ENCODE data around the gene RHOJ.
"Not testable (repeated sequence)": the region's sequence is repeated elsewhere in the genome, so short reads cannot be mapped to it uniquely, and the experiment has no call there.

The RHOJ gene

DNA sequence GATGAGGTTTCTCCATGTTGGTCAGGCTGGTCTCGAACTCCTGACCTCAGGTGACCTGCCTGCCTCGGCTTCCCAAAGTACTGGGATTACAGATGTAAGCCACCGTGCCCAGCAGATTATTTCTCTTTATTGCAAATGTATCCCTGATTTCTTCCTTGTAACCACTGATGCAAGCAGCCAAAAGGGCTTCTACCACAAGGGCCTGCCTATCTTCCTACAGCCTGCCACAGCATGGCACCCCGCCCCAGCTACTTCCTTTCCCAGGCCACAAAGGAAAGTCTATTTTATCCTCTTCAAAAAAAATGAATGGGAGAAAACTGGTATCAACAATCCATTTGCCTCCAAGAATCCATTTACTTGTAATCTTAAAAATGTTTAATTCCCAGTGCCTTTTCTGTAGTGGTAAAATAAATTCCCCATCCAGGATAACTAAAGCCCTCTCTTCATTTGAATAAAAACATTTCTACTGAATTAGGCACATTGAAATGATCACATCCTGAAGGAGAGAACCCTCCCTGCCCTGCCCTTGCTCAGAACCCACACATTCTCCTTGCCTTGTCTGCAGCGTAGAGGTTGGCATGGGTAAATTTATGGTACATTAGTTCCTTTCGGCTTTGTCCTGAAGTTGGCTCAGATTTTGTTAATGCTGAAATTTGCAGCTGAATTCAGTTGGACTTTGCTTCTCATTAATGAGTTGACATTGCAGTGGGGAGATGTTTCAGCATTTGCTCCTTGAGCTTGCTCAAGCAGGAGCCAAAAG is 95.3 kb downstream of the RHOJ start:
- no peak for DNase-seq (ENCODE audit: low read depth)

DNA sequence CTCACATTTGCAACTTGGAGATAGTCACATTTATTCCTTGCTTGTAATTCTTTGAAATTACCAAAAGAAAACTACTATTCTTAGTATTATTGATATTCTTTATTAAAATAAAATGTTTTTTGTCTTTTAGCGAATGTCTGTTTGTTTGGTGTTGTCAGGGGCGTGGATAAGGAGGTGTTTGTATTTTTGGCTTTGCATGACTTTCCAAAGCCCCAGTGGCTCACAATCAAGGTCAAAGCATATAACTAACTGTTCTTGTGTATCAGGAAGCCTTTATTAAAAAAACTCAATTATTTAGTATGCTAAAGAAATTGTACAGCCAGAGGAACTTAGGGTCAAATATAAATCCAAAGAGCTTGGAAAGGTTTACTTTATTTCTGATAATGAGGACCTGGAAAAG is 96.6 kb downstream of the RHOJ start:
- no peak for DNase-seq (ENCODE audit: low read depth)

DNA sequence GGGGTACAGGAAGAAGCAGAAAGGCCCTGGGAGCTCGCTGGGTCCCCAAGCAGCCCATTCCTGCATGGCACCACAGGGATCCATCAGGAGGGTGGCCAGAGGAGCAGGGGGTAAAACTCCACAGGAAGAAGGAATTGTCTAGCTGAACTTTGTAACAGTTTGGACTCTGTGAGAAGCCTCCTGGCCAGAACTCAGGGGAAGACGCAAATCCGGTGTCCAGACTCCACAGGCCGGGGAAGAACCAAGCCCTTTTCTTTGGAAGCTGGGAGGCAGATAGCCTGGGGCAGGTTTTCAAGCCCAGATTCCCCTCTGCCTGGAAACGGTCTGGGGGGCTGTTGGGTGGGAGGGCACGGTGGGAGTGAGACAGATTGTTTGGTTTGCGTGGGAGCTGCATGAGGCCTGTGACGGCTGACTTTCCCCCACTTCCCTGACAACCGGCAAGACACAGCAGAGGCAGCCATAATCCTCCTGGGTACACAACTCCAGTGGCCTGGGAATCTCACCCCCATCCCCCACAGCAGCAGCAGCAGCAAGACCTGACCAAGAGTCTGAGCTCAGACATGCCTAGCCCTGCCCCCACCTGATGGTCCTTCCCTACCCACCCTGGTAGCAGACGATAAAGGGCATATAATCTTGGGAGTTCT is 97.8 kb downstream of the RHOJ start:
- no peak for DNase-seq (ENCODE audit: low read depth)

DNA sequence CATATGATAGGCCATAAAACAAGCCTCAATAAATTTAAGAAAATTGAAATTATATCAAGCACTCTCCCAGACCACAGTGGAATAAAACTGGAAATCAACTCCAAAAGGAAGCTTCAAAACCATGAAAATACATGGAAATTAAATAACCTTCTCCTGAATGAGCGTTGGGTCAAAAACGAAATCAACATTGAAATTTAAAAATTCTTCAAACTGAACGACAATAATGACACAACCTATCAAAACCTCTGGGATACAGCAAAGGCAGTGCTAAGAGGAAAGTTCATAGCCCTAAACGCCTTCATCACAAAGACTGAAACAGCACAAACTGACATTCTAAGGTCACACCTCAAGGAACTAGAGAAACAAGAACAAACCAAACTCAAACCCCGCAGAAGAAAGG is 100.2 kb downstream of the RHOJ start:
- DNase-seq (ENCODE audit: low read depth), result not testable (repeated sequence)

DNA sequence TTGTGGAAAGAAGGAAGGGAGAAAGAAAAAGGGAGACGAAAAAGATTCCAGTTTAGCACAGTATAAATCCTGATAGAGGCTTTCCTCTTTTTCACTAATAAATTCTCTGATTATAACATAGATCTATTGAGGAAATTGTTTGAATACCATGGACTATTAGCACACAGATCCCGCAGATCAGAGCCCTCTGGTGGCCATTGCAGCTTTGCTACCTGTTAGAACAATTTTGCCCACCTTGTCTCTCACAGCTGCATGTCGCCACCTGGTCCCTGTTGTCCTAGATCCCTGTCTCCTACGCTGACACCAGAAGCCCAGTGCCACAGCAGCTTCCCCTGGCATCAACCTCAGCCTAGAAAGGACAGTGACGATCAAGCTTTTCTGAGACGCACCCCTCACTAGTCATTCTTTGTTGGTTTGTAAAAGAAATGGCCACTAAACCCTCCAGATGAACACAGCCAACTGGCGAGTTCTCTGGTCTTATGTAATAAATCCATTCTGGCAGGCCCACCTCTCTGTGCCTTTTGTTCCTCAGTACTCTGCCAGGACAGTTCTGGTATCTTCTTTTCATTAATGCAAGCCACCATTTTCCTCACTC is 104.6 kb downstream of the RHOJ start:
- no peak for DNase-seq (ENCODE audit: low read depth)

DNA sequence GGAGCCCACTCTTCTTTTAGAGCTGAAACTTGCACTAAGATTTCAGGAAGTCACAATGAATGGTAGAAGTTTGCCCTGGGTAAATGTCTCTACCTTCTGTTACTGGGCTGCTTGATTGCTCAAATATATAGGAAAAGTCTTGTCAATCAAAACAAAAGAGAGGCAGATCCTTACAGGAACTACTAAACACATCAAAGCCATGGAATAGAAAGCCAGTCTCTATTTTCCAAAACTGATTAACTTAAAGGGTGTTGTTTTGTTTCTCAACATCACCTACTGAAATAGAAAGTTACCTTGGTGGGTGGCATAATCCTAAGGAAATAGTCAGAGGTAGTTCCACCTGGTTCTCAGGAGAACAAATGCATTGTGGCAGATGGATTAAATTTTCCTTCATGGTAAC is 114.6 kb downstream of the RHOJ start, which contains the start of gene GPHB5:
Gene GPHB5, minus strand, starts transcription at position 101 of the 400 bp plus-strand sequence. CDS start 1,086 bp downstream, outside the sequence.
- DNase-seq (ENCODE audit: low read depth), result no peak

DNA sequence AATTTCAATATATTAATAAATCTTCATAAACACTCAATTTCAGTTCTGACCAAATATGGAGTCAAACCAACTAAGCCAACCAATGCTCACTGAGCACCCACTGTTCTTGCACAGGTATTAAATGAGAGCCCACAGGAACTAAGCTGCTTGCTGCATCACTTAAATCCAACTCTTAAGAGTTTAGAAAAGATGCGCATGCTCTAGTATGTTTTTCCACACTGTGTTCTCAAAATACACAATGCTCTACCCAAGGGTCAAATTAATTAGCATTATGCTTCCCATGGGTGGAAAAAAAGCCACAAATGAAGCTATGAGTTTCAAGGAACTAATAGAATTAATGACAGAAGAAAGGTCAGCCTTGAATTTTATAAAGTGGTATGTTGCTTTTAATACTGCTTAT is 118.2 kb downstream of the RHOJ start:
- DNase-seq (ENCODE audit: low read depth), result no peak

DNA sequence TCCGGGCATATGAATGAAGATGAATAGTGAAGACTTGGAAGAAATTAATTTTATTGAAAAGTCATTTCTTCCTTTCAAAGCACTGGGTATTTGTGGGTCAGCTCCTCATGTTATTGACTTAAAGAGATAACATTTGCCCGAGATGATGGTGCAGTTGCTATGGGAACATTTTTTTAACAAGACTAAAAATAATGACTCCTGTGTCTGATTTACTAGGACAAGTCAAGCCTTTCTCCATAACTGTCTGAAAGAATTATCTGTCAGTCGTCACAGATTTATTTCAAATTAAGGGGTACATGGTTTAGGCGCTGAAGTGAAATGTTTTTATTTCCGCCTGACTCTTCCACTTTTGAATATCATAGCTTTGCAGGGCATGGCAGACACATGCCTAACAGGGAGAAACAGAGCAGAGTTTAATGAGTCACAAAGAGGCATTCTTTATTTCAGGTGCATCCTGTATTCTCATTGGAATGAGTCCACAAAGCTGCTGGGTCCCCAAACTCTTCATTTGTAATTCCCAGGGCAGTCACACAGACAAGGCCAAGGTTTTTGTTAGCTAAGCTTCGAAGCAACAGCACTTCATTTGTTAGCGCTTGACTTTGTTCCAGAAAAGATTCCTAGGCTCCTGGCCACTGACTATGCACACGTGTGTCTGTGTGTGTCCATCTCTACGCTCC is 118.8 kb downstream of the RHOJ start:
- no peak for DNase-seq (ENCODE audit: low read depth)

DNA sequence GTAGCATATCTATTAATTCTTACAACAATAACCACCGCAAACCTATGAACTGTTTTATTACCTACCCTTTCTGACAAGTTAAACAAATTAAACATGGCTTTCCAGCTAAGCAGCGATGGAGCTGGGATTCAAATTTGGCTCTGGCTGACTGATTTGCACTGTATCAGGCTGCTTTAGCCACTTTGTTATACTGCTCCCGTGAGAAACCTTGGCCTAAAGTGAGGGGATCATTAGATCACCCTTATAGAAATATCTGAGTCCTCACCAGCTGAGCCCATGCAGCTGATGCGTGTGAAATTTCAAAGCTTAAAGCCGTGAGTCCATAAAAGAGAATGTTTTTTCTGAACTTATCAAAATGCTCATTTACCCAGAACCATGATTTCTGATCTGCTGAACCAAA is 122.6 kb downstream of the RHOJ start:
- DNase-seq (ENCODE audit: low read depth), result no peak

DNA sequence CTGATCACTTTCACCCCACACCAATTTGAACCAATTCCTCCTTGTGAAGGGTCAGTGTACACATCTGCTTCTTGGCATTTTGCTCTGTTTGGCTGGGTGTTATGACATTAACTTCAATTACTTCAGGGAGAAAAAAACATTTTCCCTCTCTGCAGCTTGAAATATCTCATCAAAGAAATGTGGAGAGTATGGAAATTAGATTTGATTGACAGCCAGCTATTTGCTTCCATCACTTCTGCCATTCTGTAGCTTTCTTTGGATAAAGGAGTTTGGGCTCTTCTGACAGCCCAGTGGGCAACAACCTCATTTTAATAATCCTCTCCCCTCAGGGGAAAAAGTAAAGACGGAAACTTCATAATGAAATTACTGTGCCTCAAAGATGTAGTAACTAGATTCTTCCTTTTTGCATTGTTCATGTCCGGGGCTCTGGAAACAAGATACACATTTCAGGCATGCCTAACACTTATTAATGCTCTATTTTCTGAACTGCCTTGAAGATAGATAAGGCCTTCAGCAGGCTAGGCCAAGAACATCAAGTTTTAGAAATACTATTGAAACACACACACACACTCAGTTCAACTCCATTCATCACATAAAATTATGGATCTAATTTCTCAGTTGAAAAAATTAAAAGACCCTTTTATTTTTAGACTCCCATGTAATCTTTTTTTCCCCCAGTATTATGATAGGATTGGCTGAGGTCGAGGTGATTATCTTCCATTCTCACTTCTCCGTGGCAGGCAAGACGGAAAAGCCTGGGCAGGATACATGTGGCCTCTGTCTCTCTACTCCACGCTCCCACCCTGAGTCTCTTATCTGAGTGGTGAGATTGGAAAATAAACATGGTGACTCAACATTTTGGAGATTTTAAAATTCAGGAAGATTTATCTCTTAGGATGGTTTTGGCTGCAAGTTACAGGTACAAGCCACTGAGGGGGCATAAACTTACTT is 124.8 kb downstream of the RHOJ start:
- DNase-seq (ENCODE audit: low read depth), result no peak

DNA sequence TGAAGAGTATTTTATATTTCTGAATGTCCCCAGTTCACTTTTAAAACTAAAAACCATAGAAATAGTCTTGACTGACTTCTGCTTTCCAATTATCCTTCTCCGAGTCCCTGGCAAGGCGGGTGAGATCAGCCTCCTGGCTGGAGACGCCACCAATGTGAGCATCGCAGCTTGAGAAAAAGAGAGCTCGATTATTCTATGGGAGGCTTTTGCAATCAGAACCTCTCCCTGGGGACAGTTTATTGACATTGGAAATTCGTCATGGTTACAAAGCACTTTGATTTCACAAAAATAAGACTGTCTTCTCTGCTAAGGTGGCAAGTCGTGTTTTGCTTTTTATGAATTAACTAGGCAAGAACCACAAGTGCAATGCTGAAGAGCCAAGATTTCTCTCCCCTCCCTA is 138.1 kb downstream of the RHOJ start:
- no peak for DNase-seq (ENCODE audit: low read depth)

All from activated gamma-delta T cell treated with anti-CD3 and anti-CD28 coated beads, Interleukin-2, amount 50 U/mL, for 16 hours (primary cell).